Activated naive CD4-positive, alpha-beta T cell (primary cell): ENCODE results near the gene MRPS2.
A peak's percentile ranks its signal among the peaks of the same experiment; 100 is the strongest.
"Not testable (repeated sequence)": the region's sequence is repeated elsewhere in the genome, so short reads cannot be mapped to it uniquely, and the experiment has no call there.

Source experiments
- DNase-seq, 4 experiments: peaks; one replicate each; lab custom pipeline; 2025; lab: John Stamatoyannopoulos, UW

MRPS2 gene

GRCh38 chr9:135500525-135501260, at the start of gene MRPS2:
MRPS2 (plus strand) TSS chr9:135500682; CDS start chr9:135500711, 29 bp downstream.
- peak; percentile 63 to 79 (median 64) for DNase-seq

GRCh38 chr9:135450956-135451355, 49.5 kb upstream of the MRPS2 start:
- no peak for DNase-seq

GRCh38 chr9:135451909-135452308, 48.6 kb upstream of the MRPS2 start:
- not testable (repeated sequence) for DNase-seq

- DNase-seq, result no peak
Measured at GRCh38 chr9:135454737-135455136, 45.7 kb upstream of the MRPS2 start.

- DNase-seq, result no peak
Measured at GRCh38 chr9:135455401-135456030, 45.0 kb upstream of the MRPS2 start.

- no peak for DNase-seq
Measured at GRCh38 chr9:135456436-135457104, 43.9 kb upstream of the MRPS2 start.

- DNase-seq, result not testable (repeated sequence)
Measured at GRCh38 chr9:135458478-135458877, 42.0 kb upstream of the MRPS2 start.

GRCh38 chr9:135461936-135462335, 38.5 kb upstream of the MRPS2 start:
- DNase-seq, result no peak

- DNase-seq, result no peak
Measured at GRCh38 chr9:135463140-135463539, 37.3 kb upstream of the MRPS2 start.

GRCh38 chr9:135464181-135464580, 36.3 kb upstream of the MRPS2 start:
- no peak for DNase-seq

- DNase-seq, result no peak
Measured at GRCh38 chr9:135468854-135469521, 31.5 kb upstream of the MRPS2 start.

- no peak for DNase-seq
Measured at GRCh38 chr9:135471791-135472640, 28.5 kb upstream of the MRPS2 start.

- DNase-seq, result no peak
Measured at GRCh38 chr9:135473972-135474543, 26.4 kb upstream of the MRPS2 start.

GRCh38 chr9:135474915-135475314, 25.6 kb upstream of the MRPS2 start:
- DNase-seq, result no peak

GRCh38 chr9:135476561-135477355, 23.7 kb upstream of the MRPS2 start:
- DNase-seq, result no peak

- DNase-seq, result no peak
Measured at GRCh38 chr9:135478191-135478590, 22.3 kb upstream of the MRPS2 start.

- no peak for DNase-seq
Measured at GRCh38 chr9:135478829-135479468, 21.5 kb upstream of the MRPS2 start.

- no peak for DNase-seq
Measured at GRCh38 chr9:135479469-135480052, 20.9 kb upstream of the MRPS2 start, which contains the start of gene PPP1R26. PPP1R26 (plus strand) TSS chr9:135479782; CDS start chr9:135484511, 4,729 bp downstream.
